HG02798 (cell line): Measurements from ENCODE around the gene MCM3AP.
A peak's percentile ranks its signal among the peaks of the same experiment; 100 is the strongest.

Source experiments
- ATAC-seq: cut with Tn5 transposase; IDR thresholded peaks from one replicate; pipeline ENCODE4 v1.9.1; 2021; ENCODE audit warnings: mild to moderate bottlenecking; ENCODE audit not compliant: unreplicated experiment, poor library complexity

MCM3AP gene

DNA sequence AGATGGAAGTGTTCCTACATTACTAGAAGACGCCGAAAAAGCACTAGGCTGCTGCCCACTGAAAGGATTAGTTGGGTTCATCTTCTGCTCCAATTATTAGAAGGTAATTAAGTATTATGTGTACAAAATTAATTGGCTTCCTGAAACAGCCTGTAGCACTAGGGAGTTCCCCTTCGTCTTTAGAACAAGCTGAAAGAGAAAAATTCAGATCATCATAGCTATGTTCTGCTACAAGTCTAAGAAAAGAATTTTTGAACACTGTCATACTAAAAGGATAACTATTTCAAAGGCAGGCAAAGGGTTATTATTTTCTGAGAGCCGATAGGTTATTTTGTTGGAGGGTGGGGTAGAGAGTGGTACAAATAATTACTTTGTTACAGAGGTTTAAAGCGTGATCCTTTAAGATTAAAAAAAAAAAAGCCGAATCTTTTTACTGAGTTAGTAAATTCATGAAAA is at the start of gene MCM3AP:
MCM3AP (minus strand) TSS at position 406 of the 456 bp plus-strand sequence; CDS start at position 81, 325 bp downstream.
- ATAC-seq, result no peak

DNA sequence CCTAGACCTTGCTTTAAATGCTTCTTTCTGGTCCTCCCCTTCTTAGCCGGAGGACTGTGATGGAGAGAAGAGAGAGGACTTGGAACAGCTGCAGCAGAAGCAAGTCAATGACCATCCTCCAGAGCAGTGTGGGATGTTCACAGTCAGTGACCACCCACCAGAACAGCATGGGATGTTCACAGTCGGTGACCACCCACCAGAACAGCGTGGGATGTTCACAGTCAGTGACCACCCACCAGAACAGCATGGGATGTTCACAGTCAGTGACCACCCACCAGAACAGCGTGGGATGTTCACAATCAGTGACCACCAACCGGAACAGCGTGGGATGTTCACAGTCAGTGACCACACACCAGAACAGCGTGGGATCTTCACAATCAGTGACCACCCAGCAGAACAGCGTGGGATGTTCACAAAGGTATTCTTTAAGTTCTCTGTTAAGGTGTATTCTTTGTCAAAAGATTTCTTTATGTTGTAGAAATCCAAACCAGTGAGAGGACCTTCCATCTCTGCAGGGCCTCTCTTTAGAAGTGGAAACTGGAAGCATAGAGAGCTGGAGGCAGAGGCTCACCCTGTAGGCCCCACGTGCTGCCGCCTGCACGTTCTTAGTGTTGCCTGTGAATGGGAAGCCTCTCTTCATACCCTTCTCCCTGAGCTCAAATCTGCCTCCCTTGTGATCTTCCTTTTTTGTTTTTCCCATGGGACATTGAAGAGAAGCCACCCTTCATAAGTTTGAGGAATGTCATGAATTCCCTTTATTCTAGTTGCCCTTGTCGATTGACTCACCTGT is 49.1 kb upstream of the MCM3AP start:
- ATAC-seq, result no peak

DNA sequence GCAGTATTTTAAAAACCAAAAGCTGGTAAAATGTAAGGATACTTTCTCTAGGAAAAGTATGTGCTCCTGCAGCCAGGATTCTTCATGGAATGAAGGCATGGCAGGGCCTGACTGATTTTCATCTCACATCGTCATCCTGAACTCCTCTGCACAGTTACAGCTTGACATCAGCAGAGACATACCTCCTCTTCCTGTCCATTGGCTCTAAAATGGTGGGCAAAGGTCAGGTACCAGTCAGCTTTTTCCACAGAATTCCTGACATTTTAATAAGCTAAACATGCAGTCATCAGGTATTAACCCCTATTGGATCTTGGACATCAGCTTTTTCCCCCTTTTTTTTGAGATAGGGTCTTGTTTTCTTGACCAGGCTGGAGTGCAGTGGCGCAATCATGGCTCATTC is 44.4 kb upstream of the MCM3AP start:
- no peak for ATAC-seq

DNA sequence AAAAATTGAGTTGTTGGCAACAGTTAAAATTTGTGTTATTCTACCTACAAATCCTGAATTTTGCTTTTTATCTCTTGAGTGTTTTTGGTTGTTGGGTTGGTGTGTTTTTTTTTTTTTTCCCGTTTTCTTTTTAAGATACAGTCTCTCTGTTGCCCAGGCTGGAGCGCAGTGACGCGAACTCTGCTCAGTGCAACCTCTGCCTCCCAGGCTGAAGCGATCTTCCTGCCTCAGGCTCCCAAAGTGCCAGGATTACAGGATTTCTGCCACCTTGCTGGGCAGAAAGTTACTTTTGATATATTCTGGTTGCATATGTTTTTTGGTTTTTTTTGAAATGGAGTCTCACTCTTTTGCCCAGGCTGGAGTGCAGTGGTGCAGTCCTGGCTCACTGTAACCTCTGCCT is 42.7 kb upstream of the MCM3AP start:
- no peak for ATAC-seq

DNA sequence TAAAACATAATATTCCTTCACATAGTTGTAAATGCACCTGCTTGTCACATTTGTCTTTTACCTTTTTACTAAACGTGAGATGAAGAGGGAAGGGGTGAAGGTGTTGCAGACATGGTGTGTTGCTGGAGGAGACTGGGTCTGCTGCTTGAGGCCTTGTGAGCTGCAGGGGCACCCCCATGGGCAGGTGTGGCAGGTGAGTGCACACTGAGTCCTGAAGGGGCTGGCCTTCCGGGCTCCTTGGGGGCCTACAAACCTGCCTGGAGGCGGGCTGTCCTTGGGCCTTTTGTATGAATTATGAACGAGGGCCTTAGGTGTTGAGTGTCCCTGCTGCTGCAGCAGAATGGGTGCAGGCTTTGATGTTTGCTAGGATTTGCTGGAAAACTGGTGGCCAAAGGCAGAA is 42.3 kb upstream of the MCM3AP start:
- no peak for ATAC-seq

DNA sequence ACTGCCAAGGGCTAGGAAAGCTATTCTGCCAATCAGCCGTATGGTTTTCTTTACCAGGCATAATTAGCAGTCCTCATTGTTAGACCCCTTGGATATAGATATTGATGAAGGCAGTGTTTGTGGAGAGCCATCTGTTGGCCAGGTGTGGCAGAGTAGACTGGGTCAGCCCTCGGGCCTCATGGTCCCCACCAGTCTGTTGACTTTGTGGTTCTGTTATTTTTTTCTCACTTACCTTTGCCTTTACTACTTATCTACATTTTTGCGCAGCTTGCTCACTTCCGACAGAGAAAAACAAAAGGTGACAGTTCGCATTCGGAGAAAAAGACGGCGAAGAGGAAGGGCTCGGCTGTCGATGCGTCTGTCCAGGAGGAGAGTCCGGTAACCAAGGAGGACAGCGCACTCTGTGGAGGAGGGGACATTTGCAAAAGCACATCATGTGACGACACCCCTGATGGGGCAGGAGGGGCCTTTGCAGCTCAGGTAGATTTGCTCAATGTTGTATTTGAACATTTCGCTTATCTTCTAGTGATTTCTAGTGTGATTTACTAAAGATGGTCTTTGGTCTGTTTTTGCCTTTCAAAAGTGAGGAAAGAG is 40.8 kb upstream of the MCM3AP start:
- ATAC-seq, result no peak

DNA sequence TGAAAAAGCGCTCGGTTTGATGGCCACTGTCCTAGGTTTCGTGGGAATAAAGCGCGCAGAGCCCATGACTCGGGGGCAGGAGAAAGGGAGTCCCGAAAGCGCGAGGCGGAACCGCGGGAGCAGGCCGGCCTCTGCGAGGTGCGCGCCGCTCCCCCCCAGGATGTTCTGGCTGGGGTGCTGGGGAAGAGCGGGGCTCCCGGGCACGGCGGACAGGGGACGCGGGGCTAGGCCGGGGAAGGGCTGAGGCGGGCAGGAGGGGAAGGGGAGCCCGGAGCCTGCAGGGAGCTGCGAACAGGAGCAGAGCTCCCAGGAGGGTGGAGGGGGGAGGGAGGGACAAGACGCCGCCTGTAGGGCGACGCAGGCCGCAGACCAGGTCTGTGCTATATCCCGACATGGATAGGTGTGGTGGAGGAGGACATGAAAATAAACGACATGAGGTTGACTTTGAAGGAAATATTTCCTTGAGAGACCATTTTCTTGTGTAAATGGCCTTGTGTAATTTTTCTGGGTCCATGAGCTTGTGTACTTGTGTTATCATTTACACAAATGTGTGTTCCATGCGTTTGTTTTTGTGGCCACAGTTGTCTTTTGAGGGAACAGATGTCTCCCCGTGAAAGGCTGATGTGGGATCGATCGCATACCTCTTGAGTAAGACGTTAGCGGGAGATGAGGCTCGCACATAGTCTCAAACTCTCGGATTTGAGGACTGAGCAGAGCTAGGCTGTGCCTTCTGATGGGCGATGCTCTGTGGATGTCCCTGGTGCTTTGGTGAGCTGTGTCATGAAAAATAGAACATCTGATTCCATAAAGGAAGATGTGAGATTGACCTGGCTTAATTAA is 39.9 kb upstream of the MCM3AP start:
- no peak for ATAC-seq

DNA sequence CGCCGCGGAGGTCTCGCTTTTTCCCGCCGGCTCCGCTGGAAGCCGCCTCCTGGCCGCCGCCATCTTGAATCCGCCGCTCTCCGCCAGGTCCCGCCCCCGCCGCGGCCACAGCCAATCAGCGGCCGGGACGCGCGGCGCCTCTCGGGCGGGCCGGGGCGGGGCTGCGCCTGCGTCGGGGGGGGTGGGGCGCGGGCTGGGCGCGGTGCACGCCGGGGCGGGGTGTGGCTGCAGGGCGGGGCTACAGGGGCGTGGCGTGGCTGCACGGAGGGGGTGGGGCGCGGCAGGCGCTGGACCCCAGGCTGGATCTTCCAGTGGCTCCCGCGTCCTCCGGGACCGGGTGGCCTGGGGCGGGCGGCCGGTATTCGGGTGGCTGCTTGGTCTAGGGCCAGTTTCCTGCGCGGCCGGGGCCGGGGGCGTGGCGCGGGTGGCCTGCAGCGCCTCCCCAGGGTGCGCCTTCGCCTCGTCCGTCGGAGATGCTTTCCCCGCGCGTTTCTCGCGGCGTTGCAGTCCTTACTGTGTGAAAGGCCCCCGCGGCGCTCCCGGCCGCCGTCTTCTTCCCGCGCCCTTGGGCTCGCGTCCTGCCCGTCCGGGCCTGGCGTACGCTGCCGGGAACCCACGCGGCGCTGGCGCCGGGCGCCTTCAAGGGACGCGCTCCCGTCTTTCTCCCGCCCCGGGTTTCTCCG is 39.1 kb upstream of the MCM3AP start:
- peak; percentile 62 for ATAC-seq

DNA sequence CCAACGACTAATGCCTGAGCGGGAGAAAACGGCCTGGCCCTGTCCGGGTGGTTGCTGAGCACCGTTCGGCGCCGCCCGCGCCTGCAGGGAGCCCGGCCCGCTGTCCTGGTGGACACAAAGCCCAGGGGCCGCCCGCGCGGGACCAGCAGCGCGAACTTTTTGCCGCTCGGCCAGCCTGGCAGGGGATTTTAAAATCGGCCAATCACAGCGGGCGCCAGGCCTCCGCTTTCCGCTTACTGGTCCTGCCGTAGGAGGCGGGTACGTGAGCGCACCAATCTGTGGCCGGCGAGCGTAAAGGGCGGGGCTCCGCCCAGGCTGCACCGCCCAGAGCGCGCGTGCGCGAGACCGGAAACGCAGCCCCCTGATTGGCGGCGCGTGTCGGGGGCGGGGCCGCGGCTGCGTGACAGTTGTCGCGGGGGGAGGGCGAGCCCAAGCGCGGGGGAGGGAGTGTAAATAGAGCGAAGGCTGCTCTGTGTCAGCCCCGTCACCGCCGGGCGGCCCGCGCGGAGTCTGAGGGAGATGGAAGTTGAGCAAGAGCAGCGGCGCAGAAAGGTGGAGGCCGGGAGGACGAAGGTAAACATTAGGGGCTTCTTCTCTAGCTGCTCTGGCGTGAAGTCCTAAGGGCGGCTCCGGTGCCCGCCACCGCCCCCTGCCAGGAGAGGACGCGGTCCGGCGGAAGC is 38.4 kb upstream of the MCM3AP start, which contains the start of the genes C21orf58 and PCNT:
C21orf58 (minus strand) TSS at position 161 of the 680 bp plus-strand sequence. CDS start 1,132 bp downstream, outside the sequence.
PCNT (plus strand) TSS at position 447 of the 680 bp plus-strand sequence; CDS start at position 520, 73 bp downstream.
- ATAC-seq, result peak; percentile 88

DNA sequence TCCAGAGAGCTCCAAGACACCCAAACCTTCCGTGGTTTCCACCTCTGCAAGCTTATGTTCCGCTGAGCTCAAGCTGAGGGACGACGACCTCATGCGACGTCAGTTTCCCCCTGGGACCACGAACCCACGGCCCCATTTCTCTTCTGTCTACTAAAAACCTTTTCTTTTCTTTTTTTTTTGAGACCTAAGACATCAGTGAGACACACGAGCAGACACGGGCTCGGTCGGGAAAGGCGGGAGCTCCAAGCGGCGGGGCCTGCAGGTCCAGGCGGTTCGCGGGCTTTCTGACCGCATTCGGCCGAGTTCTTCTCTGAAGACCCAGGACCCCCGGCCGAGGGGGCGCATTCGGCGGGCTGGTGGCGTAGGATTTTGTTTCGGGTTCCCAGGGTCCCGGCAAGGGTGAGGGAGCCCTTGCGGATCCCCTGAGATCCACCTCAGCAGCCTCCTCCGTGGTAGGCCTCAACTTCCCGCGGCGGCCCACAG is 37.9 kb upstream of the MCM3AP start:
- no peak for ATAC-seq

DNA sequence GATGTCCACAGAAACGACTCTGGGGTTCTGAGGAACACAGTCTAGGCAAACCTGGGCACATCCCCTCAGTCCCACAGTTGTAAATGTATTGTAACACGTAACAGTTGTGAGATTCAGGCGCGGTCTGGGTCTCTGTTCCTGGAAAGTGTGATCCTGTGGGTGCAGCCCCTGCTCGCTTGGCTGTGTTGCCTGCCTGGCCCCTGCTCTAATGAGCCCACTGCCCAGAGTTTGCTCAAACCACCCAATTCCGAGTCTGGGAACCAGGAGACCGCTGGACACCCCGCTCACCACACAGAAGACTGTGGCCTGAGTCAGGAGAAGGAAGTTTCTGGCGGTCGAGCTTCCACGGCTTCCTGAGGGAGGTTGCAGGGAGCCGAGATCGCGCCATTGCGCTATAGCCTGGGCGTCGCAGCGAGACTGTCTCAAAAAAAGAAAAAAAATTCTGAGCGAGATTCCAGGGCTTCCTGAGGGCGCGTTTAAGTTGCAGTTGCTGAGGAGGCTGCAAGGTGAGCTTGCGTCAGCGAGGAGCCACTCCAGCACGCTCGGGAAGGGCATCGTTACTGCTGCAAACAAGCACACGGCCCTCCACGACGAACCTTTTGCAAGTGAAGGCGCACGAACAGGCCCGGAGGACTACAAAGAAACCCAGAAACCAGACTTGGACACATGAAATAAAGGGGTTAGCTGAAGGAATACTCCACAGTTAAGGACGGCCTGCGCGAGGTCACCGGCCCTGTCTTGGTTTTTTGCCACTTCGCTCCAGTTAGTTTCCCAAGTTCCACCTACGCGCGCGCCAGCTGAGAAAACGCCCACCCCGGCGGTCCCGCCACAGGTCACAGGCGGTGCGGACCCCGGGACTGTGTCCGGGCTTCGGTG is 37.2 kb upstream of the MCM3AP start:
- ATAC-seq, result no peak

DNA sequence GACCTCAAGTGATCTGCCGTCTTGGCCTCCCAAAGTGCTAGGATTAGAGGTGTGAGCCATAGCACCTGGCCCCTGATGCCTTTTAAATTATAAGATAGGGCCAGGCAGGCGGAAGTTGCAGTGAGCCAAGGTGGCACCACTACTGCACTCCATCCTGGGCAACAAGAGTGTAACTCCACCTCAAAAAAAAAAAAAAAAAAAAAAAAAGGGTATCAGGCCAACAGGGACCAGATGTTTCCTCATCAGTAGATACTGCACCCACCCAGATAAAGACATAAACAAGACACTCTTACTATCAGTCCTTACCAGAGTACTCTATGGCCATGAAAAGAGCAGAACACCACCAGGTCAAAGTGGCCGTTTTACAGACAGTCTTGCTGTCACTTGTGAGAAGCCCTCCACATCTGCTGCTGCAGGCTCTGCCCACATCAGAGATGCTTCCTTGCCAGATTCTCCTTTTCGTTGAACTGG is 35.0 kb upstream of the MCM3AP start:
- ATAC-seq, result no peak

DNA sequence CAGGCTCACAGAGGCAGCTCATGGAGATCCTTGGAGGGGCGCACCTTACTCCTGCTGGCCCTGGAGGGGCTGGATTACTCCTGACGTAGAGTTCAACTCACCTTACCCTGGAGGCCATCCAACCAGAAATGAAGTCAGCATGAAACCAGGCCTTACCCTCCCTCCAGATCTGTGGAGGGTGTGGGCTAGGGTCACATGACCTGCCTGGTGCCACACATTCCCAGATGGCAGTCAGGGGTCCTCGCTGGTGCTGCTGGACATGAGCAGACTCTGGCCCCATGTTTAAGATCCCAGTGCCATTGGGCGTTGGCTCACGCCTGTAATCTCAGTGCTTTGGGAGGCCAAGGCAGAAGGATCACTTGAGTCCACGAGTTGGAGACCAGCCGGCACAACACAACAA is 33.8 kb upstream of the MCM3AP start:
- ATAC-seq, result no peak

DNA sequence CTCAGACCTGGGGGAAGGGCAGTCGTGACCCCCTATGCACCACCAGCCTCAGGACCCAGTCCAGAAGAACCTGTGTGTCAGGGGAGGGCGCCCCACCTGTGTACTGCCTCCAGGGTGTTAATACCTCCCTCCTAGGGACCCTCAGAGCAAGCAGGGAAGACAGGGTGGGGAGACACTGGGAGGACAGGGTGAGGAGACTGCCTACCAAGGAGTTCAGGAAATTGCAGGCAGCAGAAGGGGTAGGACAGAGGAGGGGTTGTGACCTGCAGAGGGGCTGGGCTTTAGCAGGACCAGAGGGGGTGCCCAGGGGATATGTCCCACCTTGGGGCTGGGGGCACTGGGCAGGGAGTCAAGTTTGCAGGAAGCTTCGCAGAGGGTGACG is 33.0 kb upstream of the MCM3AP start:
- no peak for ATAC-seq

DNA sequence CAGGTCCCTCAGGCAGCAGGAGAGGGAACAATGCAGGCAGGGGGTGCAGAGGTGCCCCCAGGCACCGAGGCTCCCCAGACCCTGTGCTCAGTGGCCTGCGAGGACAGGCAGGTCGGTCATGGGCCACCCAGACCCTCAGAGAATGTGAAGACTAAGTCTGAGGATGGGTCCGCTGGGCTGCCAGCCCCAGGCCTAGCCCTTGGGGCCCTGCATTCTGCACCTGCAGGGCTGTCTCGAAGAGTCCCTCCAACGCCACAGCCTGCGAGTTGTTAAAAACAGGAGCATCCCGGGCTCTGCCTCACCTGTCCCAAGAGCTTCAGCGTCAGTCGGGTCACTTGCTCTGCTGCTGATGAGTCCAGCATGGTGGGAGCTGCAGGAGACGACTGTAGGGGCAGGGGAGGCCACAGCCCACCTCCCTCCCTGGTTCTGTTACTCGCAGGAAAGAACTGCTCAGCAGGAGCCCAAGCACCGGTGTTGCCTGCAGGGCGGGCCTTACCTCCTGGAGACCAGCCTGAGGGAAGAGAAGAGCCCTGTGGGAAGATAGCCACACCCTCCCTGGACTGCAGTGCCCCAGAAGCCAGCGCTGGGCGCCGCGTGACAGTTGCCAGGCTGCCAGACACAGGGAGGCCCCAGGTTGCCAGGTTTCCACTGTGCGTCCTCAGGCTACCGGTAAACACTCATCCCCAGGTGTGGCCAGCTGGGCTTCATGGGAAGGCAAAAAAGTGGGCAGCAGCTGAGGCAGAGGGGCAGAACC is 32.5 kb upstream of the MCM3AP start:
- no peak for ATAC-seq

DNA sequence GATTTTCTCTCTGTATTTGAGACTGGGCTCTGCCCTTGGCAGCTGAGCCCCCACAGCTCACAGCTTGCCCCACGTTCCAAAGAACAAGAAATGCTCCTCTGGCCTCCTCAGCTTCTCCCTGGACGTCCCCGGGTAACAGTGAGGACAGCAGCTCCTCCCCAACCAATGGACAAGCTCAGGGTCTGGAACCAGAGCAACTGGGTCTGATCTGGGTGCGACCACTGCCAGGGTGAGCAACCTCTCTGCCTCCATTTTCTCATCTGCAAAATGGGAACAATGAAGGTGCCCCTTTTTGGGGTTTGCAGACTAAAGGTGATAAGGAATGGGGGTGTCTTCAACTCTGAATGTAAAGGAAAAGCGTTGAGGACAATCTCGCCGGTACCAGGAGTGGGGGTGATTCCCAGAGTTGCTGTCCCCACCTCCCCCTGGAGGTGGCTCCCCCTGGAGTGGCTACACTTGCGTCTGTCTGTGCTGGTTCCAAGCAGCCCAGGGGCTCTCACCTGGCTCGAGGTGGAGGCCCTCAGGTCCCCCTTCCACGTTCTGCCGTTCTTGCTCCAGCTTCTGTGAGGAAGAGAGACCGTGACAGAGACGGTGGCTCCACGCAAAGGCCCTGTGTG is 31.4 kb upstream of the MCM3AP start:
- no peak for ATAC-seq

DNA sequence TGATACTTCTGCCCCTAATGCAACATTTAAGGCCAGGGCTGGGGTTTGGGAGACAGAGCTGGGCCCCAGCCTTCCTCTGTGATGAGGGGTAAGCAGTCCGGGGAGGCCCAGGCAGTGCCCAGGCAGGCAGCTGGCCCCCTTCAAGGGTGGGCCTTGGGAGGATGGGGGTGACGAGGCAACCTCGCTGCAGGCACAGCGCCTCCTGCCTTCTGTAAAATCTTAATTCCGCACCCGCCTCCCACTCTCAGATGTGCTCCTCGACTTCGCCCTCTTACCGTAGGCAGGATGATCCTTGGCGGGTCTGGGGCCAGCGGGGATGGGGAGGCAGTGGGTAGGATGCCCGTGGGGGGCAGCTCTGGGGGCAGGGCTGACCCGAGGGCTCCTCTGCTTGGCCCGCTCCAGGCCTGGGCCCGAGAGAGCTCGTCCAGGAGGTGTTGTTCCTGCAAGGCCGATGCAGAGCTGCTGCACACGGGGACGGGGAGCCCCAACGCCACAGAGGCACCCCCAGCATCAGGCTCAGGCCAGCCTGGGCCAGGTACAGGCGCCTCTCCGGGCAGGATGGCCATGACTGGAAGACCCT is 29.1 kb upstream of the MCM3AP start:
- ATAC-seq, result no peak
